IPS-NIHi7 (cell line): ENCODE data around the gene NFKBIE.
A peak's percentile ranks its signal among the peaks of the same experiment; 100 is the strongest.

Experiments
- DNase-seq: peaks from one replicate; pipeline ENCODE4 v3.0.0; 2012; ENCODE audit warnings: mixed read lengths; ENCODE audit errors: extremely low spot score

The NFKBIE gene

DNA sequence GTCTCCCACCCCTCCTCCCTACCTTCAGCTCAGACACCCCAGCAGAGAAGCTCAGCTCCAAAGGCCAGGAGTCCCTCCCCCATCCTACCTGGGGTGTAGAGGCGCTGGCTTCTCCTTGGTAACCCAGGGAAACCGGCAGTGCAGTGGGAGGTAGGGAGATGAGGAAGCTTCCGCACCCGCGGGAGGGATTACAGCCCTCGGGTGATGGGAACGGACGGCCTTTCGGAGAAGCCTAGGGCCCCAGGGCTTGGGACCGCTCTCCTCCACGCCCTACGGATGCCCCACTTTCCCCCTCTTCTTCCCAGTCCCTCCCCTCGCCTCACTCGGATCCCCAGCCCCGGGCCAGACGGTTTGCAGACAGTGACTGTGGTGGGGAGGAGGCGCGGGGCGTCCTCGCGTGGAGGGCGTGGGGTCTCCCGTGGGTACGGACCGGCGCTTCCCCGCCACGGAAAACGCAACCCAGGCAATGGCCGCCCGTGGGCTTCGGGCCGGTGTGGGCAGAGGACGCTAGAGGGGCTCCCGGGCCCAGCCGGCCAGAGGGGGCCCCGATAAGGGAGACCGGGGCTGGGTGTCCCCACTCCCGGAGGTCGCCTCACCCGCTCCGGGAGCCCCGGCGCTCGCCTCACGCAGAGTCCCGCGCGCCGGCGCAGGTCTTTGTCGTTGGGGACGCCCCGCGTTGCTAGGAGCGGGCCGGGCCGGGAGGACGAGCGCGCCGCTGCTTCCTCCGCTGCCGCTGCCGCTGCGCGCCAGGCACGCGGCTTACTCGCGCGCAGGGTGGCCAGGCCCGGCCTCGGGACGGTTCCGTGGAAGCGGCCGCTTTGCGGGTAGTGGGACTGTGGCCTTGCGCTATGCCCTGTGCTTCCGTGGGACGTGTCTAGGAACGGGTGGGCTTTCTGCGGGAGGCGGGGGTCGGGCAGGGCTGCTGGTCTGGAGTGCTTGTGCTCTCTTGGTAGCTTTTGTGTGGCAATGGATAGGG is 32.0 kb upstream of the NFKBIE start:
- peak; percentile 77 for DNase-seq

DNA sequence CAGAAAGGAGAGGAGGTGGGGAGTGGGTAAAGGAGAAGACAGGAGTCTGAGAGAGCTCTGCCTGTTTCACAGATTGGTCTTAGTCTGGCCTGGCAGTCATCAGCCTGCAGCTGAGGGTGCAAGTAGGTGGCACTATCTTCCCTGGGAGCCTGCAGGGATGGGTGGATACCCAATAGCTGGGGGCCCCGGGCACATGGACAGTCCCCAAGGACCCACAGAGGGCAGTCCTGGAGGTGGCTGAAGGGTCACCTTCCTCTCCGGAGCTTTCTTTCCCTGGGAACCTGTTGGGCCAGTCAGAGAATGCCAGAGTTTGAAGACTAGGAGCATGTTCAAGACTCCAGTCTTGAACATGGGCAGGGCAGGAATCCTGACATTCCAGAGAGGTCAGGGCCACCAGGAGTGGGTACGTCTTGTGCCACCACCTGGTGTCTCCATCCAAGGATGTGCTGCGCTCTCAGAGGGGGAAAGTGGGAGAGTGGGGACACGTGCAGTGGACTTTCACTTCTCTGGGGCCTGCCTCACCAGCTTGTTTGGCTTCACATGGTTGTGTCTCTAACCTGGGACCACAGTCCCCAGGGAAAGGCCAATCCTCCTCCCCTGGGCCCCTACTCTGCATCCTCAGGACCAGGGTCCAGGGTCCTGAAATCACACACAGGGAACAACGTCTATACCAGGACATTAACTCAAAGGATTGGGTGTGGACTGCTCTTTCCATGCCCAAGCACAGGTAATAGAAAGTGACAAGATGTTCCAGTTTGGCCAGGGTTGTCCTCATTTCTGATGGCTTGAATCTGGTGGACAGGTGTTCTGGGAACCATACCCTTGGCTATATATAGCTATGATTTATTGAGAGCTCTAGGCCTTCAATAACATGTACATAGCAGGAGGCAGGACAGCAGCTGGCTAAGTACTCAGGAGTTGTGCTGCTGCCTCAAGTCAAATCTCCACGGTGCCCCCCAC is 29.8 kb upstream of the NFKBIE start:
- no peak for DNase-seq

DNA sequence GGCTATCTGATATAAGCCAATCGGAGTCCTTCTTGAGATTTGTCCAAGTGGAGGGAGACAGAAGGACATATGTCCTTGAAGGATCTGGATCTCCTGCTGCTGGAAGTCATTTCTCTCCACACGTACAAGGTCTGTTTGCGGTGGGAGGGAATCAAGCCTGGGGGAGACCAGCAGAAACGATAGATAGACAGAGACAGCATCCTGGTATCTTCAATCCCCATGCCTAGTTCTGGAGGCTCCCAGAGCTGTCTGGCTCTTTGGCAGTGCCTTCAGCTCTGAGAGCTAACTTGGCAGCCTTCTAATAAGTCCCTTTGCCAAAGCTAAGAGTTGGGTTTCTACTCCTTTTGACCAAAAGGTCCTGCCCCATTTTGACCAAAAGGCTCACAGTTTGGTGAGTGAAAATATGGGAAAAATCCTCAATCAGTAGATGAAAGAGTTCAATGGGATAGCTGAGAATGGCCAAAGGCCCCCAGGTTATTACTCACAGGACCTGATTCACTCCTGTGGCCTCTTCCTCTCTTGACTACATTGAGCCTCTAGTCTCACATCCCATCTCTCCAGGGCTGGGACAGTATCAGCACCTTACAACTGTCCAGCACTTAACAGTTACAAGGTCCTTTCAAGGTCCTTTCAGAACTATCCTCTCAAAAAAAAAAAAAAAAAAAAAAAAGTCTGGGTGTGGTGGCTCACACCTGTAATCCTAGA is 27.5 kb upstream of the NFKBIE start:
- DNase-seq, result no peak

DNA sequence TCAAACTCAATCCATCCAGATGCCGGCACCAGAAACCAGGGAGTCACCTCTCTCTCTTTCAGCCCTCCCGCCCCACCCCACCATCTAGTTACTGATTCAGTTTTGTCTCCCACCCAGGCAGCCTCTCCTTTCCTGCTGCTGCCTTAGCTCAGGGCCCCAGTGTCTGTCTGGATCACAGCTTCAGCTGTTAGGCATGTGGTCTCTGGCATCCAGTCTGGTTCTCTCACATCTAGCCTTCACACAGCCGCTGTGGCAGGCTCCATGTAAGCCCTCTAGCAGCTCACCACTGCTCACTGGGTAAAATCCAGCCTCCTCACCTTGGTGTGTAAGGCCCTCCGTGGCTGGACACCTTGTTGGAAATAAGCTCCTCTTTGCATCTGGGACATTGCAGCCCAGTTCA is 26.5 kb upstream of the NFKBIE start:
- no peak for DNase-seq

DNA sequence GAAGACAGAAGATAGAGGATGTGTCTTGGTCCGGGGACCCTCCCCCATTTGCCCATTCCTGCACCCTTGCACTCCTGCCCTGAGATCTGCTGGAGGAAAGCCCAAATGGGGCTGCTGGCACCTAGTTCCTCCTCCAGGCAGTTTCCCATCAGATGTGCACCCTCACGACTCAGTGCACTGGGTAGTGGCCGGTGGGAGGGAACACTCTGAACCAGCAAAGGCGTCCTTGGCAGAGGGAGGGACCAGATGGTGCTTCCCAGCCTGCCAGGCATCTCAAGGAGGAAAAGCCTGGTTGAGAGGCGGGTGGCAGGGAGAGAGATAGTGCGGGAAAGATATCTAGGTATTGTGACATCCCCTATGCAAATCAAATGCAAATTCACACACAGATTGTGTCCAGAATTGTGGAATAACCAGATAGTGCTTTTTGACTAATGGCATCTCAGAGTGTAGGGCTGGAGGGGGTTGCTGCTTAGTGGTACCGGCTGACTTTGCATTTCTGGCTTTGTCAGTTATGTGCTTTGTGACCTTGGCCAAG is 24.4 kb upstream of the NFKBIE start:
- DNase-seq, result no peak

DNA sequence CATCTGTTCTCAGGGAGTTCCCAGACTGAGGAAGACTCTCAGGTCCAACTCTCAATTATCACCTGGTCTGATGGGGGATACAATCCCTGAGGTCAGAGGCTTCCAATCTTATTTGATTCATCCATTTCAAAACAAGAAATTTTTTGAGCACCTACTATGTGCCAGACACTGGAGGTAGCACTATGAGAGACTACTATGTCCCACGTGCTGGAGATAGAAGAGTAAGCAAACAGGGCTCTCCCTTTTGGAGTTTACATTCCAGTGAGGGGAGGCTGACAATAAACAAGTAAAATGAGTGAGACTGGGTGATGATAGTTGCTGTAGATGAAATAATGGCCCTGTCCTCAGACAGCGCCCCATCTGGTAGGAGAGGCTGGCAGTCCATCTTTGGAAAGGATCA is 21.4 kb upstream of the NFKBIE start:
- DNase-seq, result no peak

DNA sequence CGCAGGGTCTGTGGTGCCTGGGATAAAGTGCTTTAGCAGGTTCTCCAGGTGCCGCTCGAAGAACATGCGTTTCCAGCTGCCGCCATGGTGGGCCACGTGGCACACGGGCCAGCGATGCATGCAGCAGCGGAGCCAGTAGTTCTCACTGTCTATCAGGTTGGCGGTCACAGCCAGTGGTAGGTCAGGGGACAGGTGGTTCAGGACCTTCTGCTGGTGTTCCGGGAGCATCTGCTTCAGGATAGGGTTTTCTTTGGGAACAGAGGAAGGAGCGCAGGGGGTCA is 20.9 kb upstream of the NFKBIE start:
- no peak for DNase-seq

DNA sequence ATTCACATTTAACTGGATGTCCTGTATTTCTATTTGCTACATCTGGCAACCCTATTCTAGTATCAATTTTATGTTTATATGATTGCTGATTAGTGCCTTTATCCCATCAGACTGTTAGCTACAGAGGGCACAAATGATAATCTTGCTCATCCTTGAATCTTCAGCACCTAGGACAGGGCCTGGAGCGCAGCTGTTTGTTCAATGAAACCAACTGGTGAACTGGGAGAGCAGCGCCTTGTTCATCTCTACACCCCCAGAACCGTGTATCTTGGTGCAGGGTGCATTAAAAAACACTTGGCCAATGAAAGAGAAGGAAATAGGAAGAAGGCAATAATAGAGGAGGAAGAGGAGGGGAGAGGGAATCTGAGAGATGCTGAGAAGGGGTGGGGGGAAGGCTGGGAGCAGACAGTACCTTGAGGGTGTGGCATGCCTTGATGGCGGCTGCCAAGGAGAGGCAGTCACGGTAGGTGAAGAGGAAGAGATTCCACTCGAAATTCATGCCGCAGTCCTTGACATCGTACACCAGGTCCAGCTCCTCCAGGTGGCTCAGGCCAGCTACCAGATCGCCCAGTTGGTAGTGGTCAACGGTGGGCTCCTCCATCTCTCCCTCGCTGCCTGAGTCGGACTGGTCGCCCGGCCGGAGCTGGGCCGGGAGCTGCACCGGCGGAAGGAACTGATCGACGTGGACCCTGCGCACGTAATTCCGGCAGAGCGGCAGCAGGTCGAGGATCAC is 20.4 kb upstream of the NFKBIE start:
- peak; percentile 64 for DNase-seq

DNA sequence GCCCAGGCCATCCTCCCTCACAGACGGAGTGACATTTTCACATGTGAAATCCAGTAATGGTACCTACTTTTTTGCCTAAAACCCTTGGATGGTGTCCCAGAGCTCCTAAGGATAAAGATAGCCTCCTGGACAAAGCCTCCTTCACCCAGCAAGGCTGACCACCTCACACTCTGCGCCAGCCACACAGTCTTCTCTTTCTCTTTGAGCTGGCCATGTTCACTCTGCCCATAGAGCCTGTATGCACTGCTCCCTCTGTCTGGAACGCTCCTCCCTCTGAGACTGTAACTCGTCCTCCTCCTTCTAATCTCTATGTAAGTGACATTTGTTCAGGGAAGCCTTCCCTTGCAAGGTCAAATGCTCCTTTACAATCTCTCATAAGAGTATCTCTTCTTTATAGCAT is 19.5 kb upstream of the NFKBIE start:
- no peak for DNase-seq

DNA sequence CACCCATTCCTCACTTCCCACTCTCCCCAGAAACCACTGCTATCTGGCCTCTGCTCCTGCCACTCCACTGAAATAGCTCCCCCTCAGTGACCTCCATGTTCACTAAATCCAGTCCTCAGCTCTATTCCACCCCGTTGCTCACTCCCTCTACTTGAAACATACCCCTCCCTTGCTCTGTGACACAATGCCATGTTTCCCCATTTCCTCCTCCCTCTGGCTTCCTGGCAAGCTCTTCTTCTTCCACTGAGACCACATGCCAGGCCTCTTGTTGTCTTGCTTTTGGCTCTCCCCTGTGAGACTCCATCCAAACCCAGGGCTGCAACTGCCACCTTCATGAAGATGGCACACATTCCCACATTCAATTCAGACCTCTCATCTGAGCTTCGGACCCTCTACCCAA is 18.8 kb upstream of the NFKBIE start:
- DNase-seq, result no peak

DNA sequence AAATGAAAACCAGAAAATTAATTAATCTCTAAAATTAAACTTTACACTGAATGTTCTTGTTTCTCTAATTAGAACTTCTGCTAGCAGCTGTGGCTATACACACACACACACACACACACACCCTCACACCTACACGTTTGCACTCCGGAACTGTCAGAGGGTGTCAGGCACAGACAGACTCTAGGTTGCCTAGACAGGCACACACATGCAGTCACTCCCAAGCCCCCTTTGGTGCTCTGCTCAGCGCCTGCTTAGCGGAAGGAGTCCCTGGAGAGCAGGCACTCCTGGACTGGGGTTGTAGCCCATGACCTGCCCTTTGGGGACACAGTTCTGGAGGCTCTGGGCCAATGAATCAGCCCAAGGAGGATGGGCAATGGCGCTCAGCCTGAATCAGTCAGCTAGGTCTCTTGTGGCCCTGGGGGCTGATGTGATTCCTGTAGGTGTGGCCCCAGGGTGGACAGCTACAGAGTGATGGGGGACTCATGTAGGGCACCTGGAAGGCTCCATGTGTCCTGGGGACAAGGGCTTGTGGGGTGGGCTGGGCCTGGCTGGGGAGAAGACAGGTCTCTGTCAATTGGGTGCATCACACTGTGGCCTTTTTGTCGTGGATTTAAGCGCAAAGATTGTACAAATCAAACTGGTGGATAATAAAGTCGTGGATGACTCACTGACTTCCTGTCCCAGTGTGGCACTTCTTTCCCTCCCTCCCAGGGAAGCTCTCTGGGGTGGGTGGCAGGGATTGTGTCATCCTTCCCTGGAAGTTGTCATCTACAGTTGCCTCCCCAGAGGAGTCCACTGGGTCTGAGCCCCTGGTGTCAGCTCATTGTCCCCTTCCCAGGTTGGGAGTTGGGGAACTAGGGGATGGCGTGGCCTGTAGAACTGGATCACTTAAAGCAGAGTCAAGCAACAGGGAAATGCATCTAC is 13.7 kb upstream of the NFKBIE start:
- no peak for DNase-seq

DNA sequence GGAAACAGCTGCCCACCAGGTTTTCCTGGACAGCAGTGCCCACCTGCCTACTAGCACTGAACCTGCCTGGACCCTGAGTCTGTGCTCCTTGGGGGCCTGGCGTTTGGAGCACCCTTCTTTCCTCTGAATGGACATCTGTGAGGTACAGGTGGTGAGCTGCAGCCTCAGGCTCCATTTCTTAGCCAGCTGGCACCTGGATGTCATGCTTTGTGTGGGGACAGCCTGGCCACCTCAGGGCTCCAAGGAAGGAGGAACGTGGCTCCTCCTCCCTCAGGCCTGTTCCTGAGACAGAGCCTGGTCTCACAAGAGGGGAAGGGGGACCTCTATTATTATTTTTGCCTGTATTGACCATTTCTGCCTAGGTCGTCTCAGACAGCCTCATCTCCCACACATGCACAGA is 13.0 kb upstream of the NFKBIE start:
- no peak for DNase-seq

DNA sequence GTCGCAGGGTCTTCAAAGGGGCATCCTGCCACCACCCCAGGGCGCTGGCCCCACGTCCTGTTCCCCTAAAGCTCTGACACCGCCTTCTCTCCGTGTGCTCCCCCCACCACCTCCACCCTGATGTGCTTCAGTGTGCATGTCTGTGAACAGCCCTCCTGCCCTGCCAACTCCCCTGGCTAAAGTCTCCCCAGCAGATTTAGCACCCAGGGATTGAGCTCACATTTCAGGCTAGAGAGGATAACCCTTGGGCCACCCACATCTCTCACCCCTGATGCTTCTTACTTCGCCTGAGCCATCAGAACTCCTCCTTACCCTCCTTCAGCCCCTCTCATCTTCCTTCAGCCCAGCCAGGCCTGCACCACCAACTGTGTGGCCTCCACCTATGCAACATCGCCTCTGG is 12.4 kb upstream of the NFKBIE start:
- DNase-seq, result no peak

DNA sequence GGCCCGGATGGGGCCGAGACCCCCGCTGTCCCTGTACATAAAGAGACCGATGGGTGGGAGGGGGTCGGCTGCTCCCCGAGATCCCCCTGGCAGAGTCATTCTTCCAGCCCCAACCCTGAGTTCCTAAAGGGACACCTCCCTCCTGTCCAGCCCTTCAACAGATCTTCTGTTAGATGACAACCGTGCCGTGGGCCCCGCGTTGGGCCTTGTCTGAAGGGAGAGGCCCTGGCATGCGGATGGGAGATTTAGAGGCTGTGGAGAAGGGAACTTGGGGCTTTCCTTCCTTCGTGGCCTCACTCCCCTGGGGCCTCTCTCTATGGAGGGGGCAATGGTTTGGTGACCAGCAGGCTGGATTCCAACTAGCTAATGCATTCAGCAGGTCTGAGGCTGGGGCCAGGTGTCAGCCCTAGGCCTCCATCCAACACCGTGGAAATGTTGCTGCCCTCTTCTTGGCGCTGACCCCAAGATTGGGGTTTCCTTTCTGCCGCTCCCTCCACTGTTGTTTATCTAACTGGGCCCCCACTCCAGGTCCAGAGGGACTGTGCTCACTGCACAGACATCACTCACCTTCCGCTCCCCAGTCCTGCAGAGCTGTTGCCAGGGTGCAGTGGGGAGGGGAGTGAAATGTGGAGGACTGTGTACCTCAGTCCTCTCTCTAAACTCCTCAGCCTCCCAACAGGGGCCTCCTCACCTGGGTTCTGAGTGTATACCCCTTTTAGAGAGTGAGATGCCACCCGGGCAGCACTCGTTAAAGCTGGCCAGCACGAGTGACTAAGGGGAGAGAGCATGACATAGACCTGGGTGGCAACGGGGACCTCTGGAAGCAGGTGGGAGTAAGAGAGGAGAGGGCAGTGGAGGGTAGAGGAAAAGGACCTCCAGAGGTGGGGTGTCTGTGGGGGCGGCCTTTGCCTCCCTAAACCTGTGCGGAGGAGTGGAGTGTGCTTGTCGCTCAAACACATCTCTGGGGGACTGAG is 11.6 kb upstream of the NFKBIE start:
- DNase-seq, result no peak

DNA sequence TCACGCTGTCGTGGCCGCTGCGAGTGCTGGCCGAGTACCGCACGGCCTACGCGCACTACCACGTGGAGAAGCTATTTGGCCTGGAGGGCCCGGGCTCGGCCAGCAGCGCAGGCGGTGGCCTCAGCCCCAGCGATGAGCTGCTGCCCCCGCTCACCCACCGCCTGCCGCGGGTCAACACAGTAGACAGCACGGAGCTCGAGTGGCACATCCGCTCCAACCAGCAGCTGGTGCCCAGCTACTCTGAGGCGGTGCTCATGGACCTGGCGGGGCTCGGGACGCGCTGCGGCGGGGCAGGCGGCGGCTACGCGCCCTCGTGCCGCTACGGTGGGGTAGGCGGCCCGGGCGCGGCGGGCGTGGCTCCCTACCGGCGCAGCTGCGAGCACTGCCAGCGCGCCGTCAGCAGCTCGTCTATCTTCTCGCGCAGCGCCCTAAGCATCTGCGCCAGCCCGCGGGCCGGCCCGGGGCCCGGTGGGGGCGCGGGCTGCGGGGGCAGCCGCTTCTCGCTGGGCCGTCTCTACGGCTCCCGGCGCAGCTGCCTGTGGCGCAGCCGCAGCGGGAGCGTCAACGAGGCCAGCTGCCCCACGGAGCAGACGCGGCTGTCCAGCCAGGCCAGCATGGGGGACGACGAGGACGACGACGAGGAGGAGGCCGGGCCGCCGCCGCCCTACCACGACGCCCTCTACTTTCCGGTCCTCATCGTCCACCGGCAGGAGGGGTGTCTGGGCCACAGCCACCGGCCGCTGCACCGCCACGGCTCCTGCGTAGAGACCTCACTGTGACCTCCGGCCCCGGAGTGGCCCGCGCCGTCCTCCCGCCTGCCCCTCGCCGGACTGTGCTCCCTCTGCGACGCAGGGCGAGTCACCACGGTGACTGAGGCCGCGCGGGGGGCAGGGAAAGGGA is 10.6 kb upstream of the NFKBIE start:
- DNase-seq, result peak; percentile 62

DNA sequence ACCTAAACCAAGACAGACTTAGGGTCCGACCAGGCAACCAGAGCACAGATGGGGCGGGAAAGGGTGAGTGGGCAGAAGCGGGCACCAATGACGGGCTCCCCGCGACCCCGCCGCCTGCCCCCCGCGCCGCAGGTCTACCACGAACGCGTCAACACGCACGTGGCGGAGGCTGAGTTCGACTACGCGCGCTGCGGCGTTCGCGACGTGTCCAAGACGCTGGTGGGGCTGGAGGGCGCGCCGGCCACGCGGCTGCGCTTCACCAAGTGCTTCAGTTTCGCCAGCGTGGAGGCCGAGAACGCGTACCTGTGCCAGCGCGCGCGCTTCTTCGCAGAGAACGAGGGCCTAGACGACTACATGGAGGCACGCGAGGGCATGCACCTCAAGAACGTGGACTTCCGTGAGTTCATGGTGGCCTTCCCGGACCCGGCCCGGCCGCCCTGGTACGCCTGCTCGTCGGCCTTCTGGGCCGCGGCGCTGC is 10.0 kb upstream of the NFKBIE start:
- DNase-seq, result no peak

DNA sequence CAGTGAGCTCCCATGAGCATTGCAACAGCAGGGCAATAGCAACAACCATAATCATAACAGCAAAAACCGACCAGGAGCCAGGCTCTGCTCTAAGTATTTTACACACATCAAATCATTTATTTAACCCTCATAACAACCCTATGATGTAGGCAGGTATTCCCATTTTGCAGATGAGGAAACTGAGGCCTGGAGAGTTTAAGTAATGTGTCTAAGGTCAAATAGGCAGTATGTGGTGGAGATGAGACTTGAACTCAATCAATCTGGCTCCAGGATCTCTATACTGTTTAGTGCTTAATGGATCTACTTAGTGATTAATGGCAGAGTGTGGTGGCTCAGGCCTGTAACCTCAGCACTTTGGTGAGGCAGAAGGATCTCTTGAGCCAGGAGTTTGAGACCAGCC is 8.3 kb upstream of the NFKBIE start:
- DNase-seq, result no peak
